Hematopoietic multipotent progenitor cell treated with erythropoietin and hydrocortisone succinate and interleukin-3 and kit ligand, for 17 days (in vitro differentiated cells): Measurements from ENCODE around the gene TMEM222.

ENCODE experiments used
- DNase-seq: peaks from one replicate; pipeline ENCODE4 v3.0.0-alpha.2; 2015; ENCODE audit warnings: low spot score

The TMEM222 gene

GRCh38 chr1:27359822-27360158, 37.8 kb downstream of the TMEM222 start:
- DNase-seq: no peak

GRCh38 chr1:27360159-27361043, 38.4 kb downstream of the TMEM222 start:
- peak; percentile 53 for DNase-seq

- no peak for DNase-seq
Observed at GRCh38 chr1:27361044-27361402, 39.1 kb downstream of the TMEM222 start.

- no peak for DNase-seq
Observed at GRCh38 chr1:27361553-27361952, 39.6 kb downstream of the TMEM222 start.

GRCh38 chr1:27363766-27364695, 42.1 kb downstream of the TMEM222 start:
- no peak for DNase-seq

GRCh38 chr1:27364696-27365371, 42.9 kb downstream of the TMEM222 start:
- no peak for DNase-seq

GRCh38 chr1:27365372-27366112, 43.6 kb downstream of the TMEM222 start:
- peak; percentile 64 for DNase-seq

GRCh38 chr1:27366113-27366410, 44.1 kb downstream of the TMEM222 start:
- DNase-seq: no peak

GRCh38 chr1:27366411-27367159, 44.6 kb downstream of the TMEM222 start, which contains the start of gene MAP3K6:
Gene MAP3K6 (minus strand): TSS chr1:27366961. CDS start chr1:27366597, 364 bp downstream.
- DNase-seq: peak; percentile 51

- no peak for DNase-seq
Observed at GRCh38 chr1:27367160-27367650, 45.2 kb downstream of the TMEM222 start.

- peak; percentile 41 for DNase-seq
Observed at GRCh38 chr1:27368869-27369582, 47.1 kb downstream of the TMEM222 start.

- DNase-seq: no peak
Observed at GRCh38 chr1:27372022-27372807, 50.3 kb downstream of the TMEM222 start.

- no peak for DNase-seq
Observed at GRCh38 chr1:27372808-27373690, 51.1 kb downstream of the TMEM222 start.

- DNase-seq: no peak
Observed at GRCh38 chr1:27374362-27375086, 52.6 kb downstream of the TMEM222 start, which contains the start of gene FCN3. Gene FCN3 (minus strand): TSS chr1:27374824. CDS start chr1:27374818, 6 bp downstream.

GRCh38 chr1:27377760-27378495, 56.0 kb downstream of the TMEM222 start:
- DNase-seq: no peak

- DNase-seq: no peak
Observed at GRCh38 chr1:27379564-27380122, 57.7 kb downstream of the TMEM222 start.
